Measurements from ENCODE around the gene ADGRG4.
"Not testable (repeated sequence)": the region's sequence is repeated elsewhere in the genome, so short reads cannot be mapped to it uniquely, and the experiment has no call there.

The ADGRG4 gene

GRCh38 chrX:136300721-136301120 is at the start of gene ADGRG4:
TSS of gene ADGRG4 (plus strand) at chrX:136300963. CDS start at chrX:136308778, 7,815 bp downstream.
- DNase-seq: not testable (repeated sequence)

DNA sequence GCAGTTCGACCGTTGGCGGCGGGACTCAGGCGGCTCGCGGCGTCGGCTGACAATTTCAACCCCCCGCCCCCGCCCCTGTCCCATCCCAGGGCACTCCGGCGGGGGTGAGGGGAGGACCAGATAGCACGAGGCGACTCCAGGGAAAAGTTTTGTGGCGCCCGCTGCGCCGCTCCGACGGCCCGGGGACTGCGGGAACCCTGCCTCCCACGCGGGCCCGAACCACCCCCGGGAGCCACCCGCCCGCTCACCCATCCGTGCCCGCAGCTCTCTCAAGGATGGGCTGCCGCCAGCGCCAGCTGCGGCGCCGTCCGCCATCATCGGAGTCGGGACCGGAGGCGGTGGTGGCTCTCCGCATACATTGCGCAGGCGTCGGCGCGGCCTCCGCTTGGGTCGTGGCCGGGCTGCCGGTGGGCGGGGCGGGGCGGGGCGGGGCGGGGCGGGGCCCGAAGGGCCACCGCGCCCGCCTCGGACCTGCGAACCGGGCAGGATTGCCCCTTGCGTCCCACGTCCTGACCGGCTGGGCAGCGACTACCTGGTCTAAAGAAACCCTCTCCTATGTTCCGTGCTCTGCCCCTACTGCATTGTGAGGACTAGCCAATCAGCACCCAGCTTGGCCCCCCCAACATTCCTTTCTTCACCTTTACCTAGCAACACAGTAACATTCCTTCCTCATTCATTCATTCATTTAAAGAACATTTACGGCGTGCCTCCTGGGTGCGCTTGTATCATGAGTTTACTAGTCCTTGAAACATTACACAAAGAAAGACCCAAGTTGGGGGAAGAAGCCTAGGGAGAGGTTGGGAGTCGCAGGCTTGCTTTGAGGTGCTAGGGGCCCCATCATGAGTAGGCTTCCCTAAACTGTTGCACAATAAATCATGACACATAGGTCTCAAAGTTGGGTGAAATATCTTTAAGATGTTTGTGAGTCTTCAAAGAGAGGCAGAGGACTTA is 49.4 kb upstream of the ADGRG4 start, which contains the start of gene MAP7D3:
TSS of gene MAP7D3 (minus strand) at position 360 of the 951 bp plus-strand sequence. CDS start at position 318, 42 bp downstream.
- peak; percentile 73 for DNase-seq

DNA sequence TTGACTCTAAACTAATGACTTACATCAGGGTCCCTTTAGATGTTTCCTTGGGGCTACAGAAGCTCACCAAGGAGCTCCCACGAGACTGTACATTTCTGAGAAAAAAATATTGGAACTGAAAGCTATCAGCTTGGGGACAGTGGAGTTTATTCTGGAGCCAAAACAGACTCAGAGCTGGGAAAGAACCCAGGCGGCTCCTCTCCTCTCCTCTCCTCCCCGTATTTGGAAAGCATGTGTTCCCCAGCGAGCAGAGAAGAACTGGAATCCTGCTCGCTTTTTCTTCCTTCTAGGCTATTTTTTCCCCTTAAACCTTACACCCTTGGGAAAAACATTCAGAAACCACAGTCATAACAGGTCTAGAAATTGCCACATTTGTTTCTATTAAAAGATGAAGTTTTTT is 45.2 kb upstream of the ADGRG4 start:
- DNase-seq: no peak

GRCh38 chrX:136256026-136256425 is 44.7 kb upstream of the ADGRG4 start:
- DNase-seq: no peak

DNA sequence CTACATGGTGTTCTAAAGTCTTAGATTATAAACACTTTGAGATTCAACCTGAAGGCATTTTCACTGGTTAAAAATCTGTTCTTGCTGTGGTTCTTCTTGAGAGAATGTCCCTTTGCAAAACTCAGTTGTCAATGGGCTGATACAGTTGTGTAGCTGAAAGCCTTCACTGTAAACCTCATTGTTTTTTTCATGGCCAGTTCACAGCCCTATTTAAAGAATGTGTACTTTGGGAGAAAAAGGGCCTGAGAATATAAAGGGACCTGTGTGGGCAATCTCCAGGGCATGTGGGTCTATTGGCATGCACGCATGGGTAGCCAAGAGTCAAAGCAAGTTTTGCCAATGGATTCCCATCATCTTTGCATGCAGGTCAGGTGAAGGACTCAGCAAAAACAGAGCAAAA is 41.8 kb upstream of the ADGRG4 start:
- no peak for DNase-seq

GRCh38 chrX:136259543-136259942 is 41.2 kb upstream of the ADGRG4 start:
- DNase-seq: no peak

DNA sequence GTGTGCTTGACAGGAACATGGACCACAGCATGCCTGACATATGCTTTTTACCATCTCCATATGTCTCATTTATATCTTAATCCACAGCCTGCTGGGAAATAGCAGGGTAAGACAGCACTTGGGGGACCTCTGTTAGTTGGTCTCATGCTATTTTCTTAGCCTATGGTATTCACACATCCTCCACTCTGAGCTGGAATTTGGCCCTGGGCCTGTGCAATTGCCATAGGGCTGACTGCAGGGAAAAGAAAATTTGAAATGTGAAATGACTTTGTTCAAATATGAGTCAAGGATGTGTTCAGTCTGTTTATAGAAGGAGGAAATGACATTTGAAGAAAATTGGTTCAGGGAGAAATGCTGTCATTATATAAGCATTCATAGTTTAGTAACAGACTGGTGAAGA is 40.0 kb upstream of the ADGRG4 start:
- DNase-seq: no peak

DNA sequence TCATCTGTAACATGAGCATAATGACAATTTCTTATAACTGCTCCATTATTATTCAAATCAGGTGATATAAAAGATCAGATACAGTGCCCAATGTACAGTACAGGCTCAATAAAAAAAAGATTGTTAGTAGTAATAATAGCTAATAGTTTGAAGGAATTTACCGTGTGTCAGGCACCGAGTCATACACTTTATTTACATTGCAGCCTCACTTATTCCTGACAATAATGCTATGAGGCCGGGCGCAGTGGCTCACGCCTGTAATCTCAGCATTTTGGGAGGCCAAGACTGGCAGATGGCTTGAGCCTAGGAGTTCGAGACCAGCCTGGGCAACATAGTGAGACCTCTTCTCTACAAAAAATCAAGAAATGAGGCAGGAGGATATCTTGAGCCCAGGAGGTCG is 39.4 kb upstream of the ADGRG4 start:
- no peak for DNase-seq

DNA sequence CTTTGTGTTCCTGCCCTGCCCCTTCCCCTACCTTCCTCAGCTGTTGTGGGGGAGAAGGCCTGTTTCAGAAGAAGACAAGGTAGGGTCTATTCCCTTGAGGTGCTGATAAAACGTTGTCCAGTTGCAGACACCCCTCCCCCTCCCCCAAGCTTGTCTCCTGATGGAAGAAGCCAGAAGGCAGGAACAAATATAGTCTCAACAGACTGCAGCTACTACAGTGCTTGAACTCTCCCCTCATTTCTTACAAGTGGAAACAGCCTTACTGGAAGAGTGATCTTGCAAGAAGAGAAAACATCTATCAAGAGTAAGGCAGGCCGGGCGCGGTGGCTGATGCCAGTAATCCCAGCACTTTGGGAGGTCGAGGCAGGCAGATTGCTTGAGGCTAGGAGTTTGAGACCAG is 38.5 kb upstream of the ADGRG4 start:
- DNase-seq: no peak

DNA sequence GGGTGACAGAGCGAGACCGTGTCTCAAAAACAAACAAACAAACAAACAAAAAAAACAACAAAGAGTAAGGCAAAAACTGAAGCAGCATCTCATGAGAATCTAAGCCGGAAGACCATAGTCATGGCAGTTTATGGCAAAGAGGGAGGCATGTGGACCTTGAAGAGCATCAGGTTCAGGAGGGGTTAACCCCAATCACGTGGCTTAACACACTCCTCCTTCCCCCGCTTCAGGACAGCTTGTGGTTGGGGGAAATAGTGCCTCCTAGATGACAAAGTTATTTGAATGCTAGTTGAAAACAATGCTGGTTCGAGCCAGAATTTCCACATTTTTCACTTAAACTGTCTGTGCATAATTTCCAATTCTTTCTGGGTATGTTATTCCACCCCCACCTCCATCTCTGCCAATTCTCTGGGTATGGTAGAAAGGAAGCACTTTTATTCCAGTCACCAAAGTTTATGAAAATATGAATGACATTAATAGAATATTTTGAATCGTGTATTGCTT is 37.9 kb upstream of the ADGRG4 start:
- DNase-seq: no peak

DNA sequence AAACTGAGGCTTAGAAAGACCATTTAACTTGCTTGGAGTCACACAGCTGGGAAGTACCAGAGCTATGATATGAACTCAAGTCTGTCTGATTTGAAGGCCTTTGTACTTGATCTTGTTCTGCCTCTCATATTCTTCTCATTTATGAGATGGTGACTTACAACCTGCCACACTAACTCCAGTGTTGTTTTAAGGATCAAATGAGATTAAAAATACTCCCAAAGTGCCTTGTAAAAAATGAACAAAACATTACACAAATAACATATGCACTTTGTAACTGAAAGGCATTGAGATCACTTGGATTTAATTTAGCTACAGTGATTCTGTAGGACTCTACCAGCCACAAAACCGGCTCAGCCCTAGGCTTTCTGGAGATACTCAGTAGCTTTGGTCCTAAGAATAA is 33.9 kb upstream of the ADGRG4 start:
- DNase-seq: no peak

DNA sequence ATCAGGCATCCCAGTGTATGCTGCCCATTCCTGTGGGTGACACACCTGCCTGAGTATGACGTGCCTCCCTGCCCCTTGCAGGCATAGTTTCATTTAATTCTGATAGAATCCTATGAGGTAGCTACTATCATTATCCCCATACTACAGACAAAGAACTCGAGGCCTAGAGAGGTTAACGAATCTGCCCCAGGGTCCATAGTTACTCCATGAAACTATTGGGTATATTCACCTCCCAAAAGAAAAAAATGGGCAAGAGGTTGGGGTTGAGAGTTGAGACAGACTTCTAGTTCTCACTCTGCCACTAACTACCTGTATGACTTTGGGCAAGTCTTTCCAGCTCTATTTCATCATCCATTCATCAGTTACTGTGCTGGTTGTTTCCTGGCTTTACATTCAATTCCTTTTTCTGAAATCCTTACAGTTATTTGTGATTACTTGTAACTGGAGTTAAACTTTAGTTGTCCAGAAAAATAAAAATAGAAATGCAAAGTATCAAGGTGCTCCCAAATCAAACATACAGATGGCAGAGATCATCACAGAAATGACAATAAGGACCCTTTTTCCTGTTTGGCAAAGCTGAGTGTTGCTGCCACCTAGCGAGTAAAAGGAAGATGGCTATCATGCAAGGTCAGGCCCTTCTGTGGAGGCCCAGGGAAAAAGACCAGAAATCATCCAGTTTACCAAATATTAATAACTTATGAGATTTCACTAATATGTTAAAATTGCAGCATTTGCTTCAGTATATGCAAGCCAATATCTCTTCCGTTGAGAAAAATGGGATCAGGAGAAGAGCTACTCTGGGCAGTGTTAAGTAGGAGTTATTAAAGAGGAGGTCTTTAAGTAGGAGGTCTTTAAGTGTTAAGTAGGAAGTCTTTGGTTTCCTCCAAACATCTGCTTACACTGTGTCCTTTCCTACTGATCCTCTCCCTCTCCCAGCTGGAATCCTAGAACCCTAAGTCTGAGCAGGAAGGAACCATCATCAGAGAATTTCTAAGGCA is 32.4 kb upstream of the ADGRG4 start:
- peak; percentile 41 for DNase-seq

GRCh38 chrX:136269921-136270320 is 30.8 kb upstream of the ADGRG4 start:
- DNase-seq: no peak

GRCh38 chrX:136271300-136271699 is 29.5 kb upstream of the ADGRG4 start:
- DNase-seq: no peak

DNA sequence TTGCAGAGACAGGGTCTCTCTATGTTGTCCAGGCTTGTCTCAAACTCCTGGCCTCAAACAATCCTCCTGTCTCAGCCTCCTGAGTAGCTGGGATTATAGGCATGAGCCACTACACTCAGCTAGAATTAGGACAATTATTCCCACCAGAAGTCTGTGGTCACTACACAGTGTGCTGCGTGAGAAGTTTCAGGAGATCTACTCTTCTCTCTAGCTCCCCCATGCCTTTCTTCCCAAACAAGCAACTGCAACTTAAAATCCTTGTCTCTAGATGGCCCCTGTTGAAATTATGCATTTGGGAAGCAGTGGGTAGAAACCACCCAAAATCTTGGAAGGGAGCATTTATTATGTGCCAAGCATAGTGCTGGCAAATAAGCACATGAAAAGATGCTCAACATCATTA is 28.4 kb upstream of the ADGRG4 start:
- no peak for DNase-seq

- no peak for DNase-seq
These were observed 26.8 kb upstream of the ADGRG4 start for GRCh38 chrX:136273986-136274385.

DNA sequence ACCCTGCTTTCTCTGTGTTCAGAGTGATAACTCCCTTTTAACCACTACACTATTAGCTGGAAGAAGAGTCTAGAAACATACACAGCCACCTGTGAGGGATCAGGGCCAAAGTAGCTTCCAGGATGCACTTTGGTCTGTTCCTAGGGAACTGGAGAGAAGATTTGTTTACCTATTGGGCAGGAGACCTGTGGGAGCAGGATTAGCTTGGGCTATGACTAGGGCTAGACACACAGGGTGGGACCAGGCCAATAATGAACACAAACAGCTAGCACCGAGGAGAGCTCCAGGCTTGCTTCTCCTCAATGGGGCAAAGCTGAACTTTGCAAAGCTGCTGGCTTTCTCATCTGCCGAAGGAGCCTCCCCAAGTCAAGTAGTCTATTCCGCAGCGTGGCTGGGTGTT is 25.2 kb upstream of the ADGRG4 start:
- no peak for DNase-seq

- not testable (repeated sequence) for DNase-seq
These were observed 14.4 kb upstream of the ADGRG4 start for GRCh38 chrX:136286375-136286774.

DNA sequence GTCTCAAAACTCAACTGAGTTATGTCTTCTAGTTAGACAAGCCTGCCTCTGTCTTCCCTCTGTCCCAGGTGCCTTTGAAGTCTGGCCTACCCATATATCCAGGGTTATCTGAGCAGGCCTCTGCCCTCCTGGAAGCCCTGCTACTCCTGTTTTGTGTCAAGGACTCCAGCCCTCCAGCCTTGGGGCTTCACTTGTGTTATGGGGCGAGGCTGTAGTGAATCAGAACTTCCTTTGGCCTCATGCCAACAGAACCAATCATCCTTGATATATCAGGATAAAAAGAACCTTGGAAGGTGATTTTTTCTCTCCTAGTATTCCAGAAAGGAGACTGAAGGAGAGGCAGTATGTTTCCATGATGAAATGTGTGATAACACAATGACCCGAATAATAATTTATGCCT is 8.9 kb upstream of the ADGRG4 start:
- no peak for DNase-seq

DNA sequence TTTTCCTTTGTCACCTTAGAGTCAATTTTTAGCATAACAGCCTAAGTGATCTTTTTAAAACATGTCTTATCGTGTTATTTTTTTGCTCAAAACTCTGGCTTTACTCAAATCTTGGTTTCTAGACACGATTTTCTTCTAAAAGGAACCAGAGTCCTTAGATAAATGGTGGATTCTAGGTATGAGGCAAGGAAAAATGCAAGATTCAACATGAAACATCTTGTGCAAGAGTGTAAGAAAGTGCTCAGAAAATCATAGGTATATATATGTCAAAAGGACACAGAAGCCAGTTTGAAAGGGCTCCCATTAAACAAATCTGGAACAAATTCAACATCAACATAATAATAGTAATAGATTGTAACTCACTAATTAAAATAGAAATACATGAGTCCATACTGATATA is 8.1 kb upstream of the ADGRG4 start:
- no peak for DNase-seq

GRCh38 chrX:136295380-136295779 is 5.4 kb upstream of the ADGRG4 start:
- DNase-seq: no peak

DNA sequence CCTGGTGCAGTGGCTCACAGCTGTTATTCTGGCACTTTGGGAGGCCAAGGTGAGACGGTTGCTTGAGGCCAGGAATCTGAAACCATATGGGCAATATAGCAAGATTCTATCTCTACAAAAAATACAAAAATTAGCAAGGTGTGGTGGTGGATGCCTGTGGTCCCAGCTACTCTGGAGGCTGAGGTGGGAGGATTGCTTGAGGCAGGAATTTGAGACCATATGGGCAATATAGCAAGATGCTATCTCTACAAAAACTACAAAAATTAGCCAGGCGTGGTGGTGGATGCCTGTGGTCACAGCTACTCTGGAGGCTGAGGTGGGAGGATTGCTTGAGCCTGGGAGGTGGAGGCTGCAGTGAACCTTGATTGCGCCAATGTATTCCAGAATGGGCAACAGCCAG is 2.3 kb downstream of the ADGRG4 start:
- DNase-seq: no peak

GRCh38 chrX:136304493-136304892 is 3.7 kb downstream of the ADGRG4 start:
- DNase-seq: no peak

Data from activated naive CD4-positive, alpha-beta T cell treated with anti-CD3 and anti-CD28 coated beads, Interleukin-2, amount 50 U/mL, for 16 hours (primary cell).